GM10248 (cell line): ENCODE measurements around the gene SIRPB2.

Experiments used
- CTCF ChIA-PET: fragments of 300-600 bp; sonication (Branson Sonifier 250); formaldehyde crosslinking; extraction: SDS; loops from one replicate; lab custom pipeline; 2021; ENCODE audit warnings: antibody characterized with exemption; lab: Yijun Ruan, JAX
- POLR2A ChIA-PET: fragments of 350-650 bp; sonication (Branson Sonifier 250); formaldehyde crosslinking; extraction: SDS; loops from one replicate; lab custom pipeline; 2020; ENCODE audit warnings: antibody characterized with exemption; lab: Yijun Ruan, JAX
- DNase-seq: peaks from one replicate; pipeline ENCODE4 v3.0.0; 2012; ENCODE audit errors: extremely low spot score
- CTCF ChIP-seq: IDR thresholded peaks from 2 replicates; pipeline ENCODE4 v1.5.1; 2012; ENCODE audit warnings: mild to moderate bottlenecking, low read depth; ENCODE audit errors: extremely low read depth, missing control alignments, control extremely low read depth

SIRPB2 gene

DNA sequence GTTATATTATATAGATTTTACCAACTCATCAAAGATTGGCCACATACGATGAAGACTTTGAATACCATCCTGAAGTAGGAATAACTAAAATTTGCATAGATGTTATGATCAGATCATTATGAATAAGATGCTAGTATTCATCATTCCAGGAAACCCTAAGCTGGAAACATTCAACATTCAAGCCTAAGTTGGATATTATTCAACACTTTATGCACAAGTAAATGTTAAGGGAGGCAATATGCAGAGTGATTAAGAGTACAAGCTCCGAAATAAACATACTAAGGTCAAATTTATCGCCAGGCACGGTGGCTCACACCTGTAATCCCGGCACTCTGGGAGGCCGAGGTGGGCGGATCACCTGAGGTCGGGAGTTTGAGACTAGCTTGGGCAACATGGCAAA lies 55.0 kb downstream of the SIRPB2 start:
- ChIA-PET POLR2A (no interaction called here), CTCF (interaction anchor here (0.7 to 6.7 kb wide), 15 partner anchors 9 to 341 kb away, joined by 3 to 91 read pairs (median 6); partner anchors contain the start of gene NSFL1C)
- DNase-seq: no peak
- no peak for TF ChIP-seq CTCF

- ChIA-PET POLR2A (interaction anchor here (0.7 kb wide), 1 partner anchor 1035 kb away, joined by 5 read pairs; the partner anchor contains the start of gene SNRPB), CTCF (interaction anchor here (0.7 to 6.7 kb wide), 8 partner anchors 15 to 342 kb away, joined by 3 to 91 read pairs (median 18); partner anchors contain the start of gene NSFL1C)
- no peak for DNase-seq
- no peak for TF ChIP-seq CTCF
These were observed 55.9 kb downstream of the SIRPB2 start for GRCh38 chr20:1435337-1435699.

GRCh38 chr20:1434571-1435336 lies 56.5 kb downstream of the SIRPB2 start:
- ChIA-PET CTCF (interaction anchor here (0.7 to 6.7 kb wide), 9 partner anchors 15 to 342 kb away, joined by 3 to 91 read pairs (median 12); partner anchors contain the start of gene NSFL1C), POLR2A (interaction anchor here (0.7 kb wide), 1 partner anchor 1036 kb away, joined by 5 read pairs; the partner anchor contains the start of gene SNRPB)
- DNase-seq: peak; percentile 53
- no peak for TF ChIP-seq CTCF

DNA sequence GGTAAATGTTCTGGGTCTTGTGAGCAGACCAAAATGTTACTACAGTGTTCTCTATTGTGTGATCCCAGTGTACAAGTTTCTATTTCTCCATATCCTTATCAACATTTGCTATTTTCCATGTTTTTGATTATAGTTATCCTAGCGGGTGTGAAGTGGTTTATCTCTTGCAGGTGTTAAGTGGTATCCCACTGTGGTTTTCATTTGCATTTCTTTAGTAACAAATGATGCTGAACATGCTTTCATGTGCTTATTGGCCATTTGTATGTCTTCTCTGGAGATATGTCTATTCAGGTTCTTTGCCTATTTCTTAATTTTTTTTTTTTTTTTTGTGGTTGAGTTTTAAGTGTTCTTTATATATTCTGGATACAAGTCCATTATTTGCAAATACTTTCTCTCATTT lies 60.1 kb downstream of the SIRPB2 start:
- ChIA-PET CTCF (interaction anchor here (1.5 kb wide), 1 partner anchor 110 kb away, joined by 3 read pairs; no protein-coding TSS in a partner anchor), POLR2A (no interaction called here)
- no peak for DNase-seq
- TF ChIP-seq CTCF: no peak

GRCh38 chr20:1430004-1430451 lies 61.2 kb downstream of the SIRPB2 start:
- ChIA-PET POLR2A (no interaction called here), CTCF (interaction anchor here (1.3 to 1.5 kb wide), 2 partner anchors 9 to 108 kb away, joined by 3 to 4 read pairs; no protein-coding TSS in a partner anchor)
- TF ChIP-seq CTCF: no peak
- DNase-seq: no peak

DNA sequence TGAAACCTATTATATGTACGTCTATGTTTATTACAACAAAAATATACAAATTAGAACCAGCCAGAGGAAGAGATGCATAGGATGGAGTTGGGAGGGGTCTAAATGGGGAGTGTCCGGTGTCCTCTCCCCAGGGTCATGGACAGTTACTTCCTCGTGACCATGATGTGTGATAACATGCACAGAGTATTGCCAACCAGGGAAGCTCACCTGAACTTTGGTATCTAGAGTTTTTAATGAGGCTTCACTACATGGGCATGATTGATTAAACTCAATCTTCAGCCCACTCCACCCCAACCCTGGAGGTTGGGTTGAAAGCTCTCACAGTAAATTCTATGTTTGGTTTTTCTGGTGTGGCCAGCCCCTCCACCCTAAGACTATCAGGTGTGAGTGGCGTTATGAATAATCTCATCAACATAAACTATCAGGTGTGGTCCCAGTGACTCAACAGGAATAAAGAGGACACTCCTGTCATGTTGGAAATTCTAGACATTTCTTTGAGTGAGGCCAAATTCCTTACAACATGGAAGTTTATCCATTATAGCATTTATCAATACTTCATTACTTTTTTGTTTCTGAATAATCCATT lies 62.0 kb downstream of the SIRPB2 start:
- ChIA-PET CTCF (interaction anchor here (1.1 to 1.3 kb wide), 3 partner anchors 8 to 105 kb away, joined by 3 to 4 read pairs (median 3); no protein-coding TSS in a partner anchor), POLR2A (no interaction called here)
- TF ChIP-seq CTCF: no peak
- DNase-seq: no peak
